H1 (cell line): ENCODE results near the gene DYNC1LI1. TPM values are rescaled to one million over a fixed set of nuclear protein-coding genes. Genes with fewer than 3 reads are reported as not detected.

Experiments
- CHD7 ChIP-seq: fragments of 300-600 bp; sonication (generic); IDR thresholded peaks from 2 replicates; pipeline ENCODE4 v1.7.1; 2012; ENCODE audit warnings: low read length, moderate library complexity, mild to moderate bottlenecking, inconsistent platforms; ENCODE audit not compliant: insufficient replicate concordance
- GABPA ChIP-seq: IDR thresholded peaks from 2 replicates; pipeline ENCODE4 v1.6.1; 2011; ENCODE audit warnings: mild to moderate bottlenecking, low read length, moderate library complexity, borderline replicate concordance; ENCODE audit not compliant: insufficient read depth
- HDAC6 ChIP-seq: IDR thresholded peaks from one replicate; pipeline ENCODE4 v1.7.1; 2012; ENCODE audit warnings: low read depth, mild to moderate bottlenecking, inconsistent platforms, low read length, moderate library complexity
- KDM5A ChIP-seq: fragments of 200-600 bp; IDR thresholded peaks from 2 replicates; pipeline ENCODE4 v1.7.1; 2012; ENCODE audit warnings: mild to moderate bottlenecking, low read length, inconsistent platforms, mixed read lengths
- NRF1 ChIP-seq: IDR thresholded peaks from 2 replicates; pipeline ENCODE4 v1.6.1; 2011; ENCODE audit warnings: mild to moderate bottlenecking, low read depth, low read length, improper control_type of control experiment
- POLR2AphosphoS5 ChIP-seq: IDR thresholded peaks from 2 replicates; pipeline ENCODE4 v1.6.1; 2011; ENCODE audit warnings: low read depth, low read length
- RXRA ChIP-seq: IDR thresholded peaks from 2 replicates; pipeline ENCODE4 v1.6.1; 2011; ENCODE audit warnings: low read depth, mild to moderate bottlenecking, low read length, moderate library complexity; ENCODE audit not compliant: insufficient read depth
- SP4 ChIP-seq: IDR thresholded peaks from 2 replicates; pipeline ENCODE4 v1.6.1; 2012; ENCODE audit warnings: low read length, inconsistent platforms
- TBP ChIP-seq: IDR thresholded peaks from 2 replicates; pipeline ENCODE4 v1.6.1; 2011; ENCODE audit warnings: low read depth, low read length, improper control_type of control experiment
- polyA plus RNA-seq, 7 experiments: library from polyadenylated mRNA; depleted of rRNA in 3 of 7; stranded (reverse) in 5 of 7; unstranded in 2 of 7; fragments of >200 nt in 5 of 7; fragments of 200-250 nt in 2 of 7; gene quantifications; 1 replicate in 5 of 7; 2 replicates in 1 of 7; 4 replicates in 1 of 7; pipeline versions ENCODE4 v1.2.1 to v1.2.3, GENCODE V29; 2011 to 2013; ENCODE audit warnings: missing spikeins in 2 of 7, mixed read lengths in 2 of 7
- total RNA-seq: library from RNA; stranded (reverse); fragmentation: NEBNext Ultra II Directional; extraction: Animal tissue kit (Norgen Biotek cat#: 25700); gene quantifications from 2 replicates; pipeline ENCODE4 v1.2.1, GENCODE V29; 2021

The DYNC1LI1 gene
- total and polyA plus RNA-seq, 2 of the 8 experiments (the other 6 are each of a cell fraction or from before 2014, with no cell fraction given): 13.6 to 45.1 TPM

GRCh38 chr3:32602206-32602605 is 31.5 kb upstream of the DYNC1LI1 start (continued):
- TF ChIP-seq CHD7 (no peak), RXRA (no peak), TBP (no peak), NRF1 (no peak), KDM5A (no peak), POLR2AphosphoS5 (no peak), SP4 (no peak), HDAC6 (no peak), GABPA (no peak)
- TF ChIP-seq, all 59 proteins: peak for 0
